SK-N-SH (cell line): ENCODE results near the gene CA10. TPM values are rescaled to one million over a fixed set of nuclear protein-coding genes. Genes with fewer than 3 reads are reported as not detected.

Source experiments
- CTCF ChIA-PET: fragments of 300-600, 350-600 bp; formaldehyde crosslinking; extraction: SDS; loops from one replicate; lab custom pipeline; 2021; lab: Yijun Ruan, JAX
- POLR2A ChIA-PET: fragments of 350-600 bp; sonication (Branson Sonifier 250); formaldehyde crosslinking; extraction: SDS; loops from one replicate; lab custom pipeline; 2020; ENCODE audit warnings: antibody characterized with exemption, inconsistent platforms; lab: Yijun Ruan, JAX
- DNase-seq: peaks from one replicate; pipeline ENCODE4 v3.0.0; 2012
- H2AFZ ChIP-seq: fragments of 200-600 bp; sonication (generic); 2 replicates; pipeline ENCODE4 v1.8.1; 2016; ENCODE audit warnings: antibody characterized with exemption, mild to moderate bottlenecking, low read depth
- H3F3A ChIP-seq: fragments of 200-600 bp; sonication (generic); replicated peaks from 2 replicates; pipeline ENCODE3; 2016; ENCODE audit warnings: antibody characterized with exemption, mild to moderate bottlenecking; ENCODE audit not compliant: insufficient read depth
- H3K27ac ChIP-seq, 2 experiments: fragments of 200-500 bp in 1 of 2; fragments of 200-600 bp in 1 of 2; sonication (Bioruptor generic) in 1 of 2; sonication (generic), shearing (Covaris generic) in 1 of 2; 2 replicates each; pipeline versions ENCODE4 v1.5.1 to v1.6.1; 2014 to 2016; ENCODE audit warnings: low read depth in 2 of 2, inconsistent platforms in 1 of 2, low read length in 1 of 2, mild to moderate bottlenecking in 1 of 2, mixed read lengths in 1 of 2
- H3K27me3 ChIP-seq: fragments of 200-600 bp; sonication (generic), shearing (Covaris generic); 2 replicates; pipeline ENCODE4 v1.6.1; 2016; ENCODE audit warnings: mixed run types; ENCODE audit not compliant: insufficient read depth
- H3K36me3 ChIP-seq, 2 experiments: fragments of 200-500 bp in 1 of 2; fragments of 200-600 bp in 1 of 2; sonication (Bioruptor generic) in 1 of 2; sonication (generic) in 1 of 2; replicated peaks in 1 of 2; 2 replicates each; pipeline versions ENCODE3 to v1.5.1; 2014 to 2016; ENCODE audit warnings: low read length in 1 of 2, mild to moderate bottlenecking in 1 of 2; ENCODE audit not compliant: insufficient read depth in 2 of 2, control insufficient read depth in 1 of 2
- H3K4me1 ChIP-seq, 2 experiments: fragments of 200-500 bp in 1 of 2; fragments of 200-600 bp in 1 of 2; sonication (Bioruptor generic) in 1 of 2; sonication (generic), shearing (Covaris generic) in 1 of 2; 2 replicates each; pipeline versions ENCODE4 v1.5.1 to v1.6.1; 2014 to 2016; ENCODE audit warnings: low read depth in 1 of 2, low read length in 1 of 2, mixed run types in 1 of 2; ENCODE audit not compliant: insufficient read depth in 2 of 2, control insufficient read depth in 1 of 2
- H3K4me2 ChIP-seq: fragments of 200-600 bp; sonication (generic), shearing (Covaris generic); 2 replicates; pipeline ENCODE4 v1.6.1; 2017; ENCODE audit warnings: mixed run types
- H3K4me3 ChIP-seq, 2 experiments: fragments of 200-500 bp in 1 of 2; fragments of 200-600 bp in 1 of 2; sonication (Bioruptor generic) in 1 of 2; sonication (generic), shearing (Covaris generic) in 1 of 2; 2 replicates each; pipeline versions ENCODE4 v1.5.1 to v1.8.1; 2014 to 2016; ENCODE audit warnings: low read depth in 2 of 2, inconsistent platforms in 1 of 2, low read length in 1 of 2, mild to moderate bottlenecking in 1 of 2, mixed read lengths in 1 of 2, moderate library complexity in 1 of 2
- H3K79me2 ChIP-seq: fragments of 200-600 bp; sonication (generic); 2 replicates; pipeline ENCODE4 v1.8.1; 2017; ENCODE audit warnings: mild to moderate bottlenecking; ENCODE audit not compliant: insufficient read depth
- H3K9ac ChIP-seq: fragments of 200-600 bp; sonication (generic); 2 replicates; pipeline ENCODE4 v1.6.1; 2017; ENCODE audit warnings: mixed run types
- H3K9me2 ChIP-seq: fragments of 200-600 bp; sonication (generic); 2 replicates; pipeline ENCODE4 v1.6.1; 2017; ENCODE audit warnings: mixed run types
- H3K9me3 ChIP-seq: fragments of 200-600 bp; sonication (generic); 2 replicates; pipeline ENCODE4 v1.6.1; 2017; ENCODE audit warnings: mixed run types, mild to moderate bottlenecking, moderate library complexity
- H4K20me1 ChIP-seq: fragments of 200-600 bp; sonication (generic); 2 replicates; pipeline ENCODE4 v1.6.1; 2017; ENCODE audit warnings: mild to moderate bottlenecking, mixed run types; ENCODE audit not compliant: insufficient read depth
- CHD2 ChIP-seq: fragments of 150-350 bp; IDR thresholded peaks from 2 replicates; pipeline ENCODE4 v1.6.1; 2018; ENCODE audit warnings: low read length; ENCODE audit not compliant: partially characterized antibody
- CTCF ChIP-seq: fragments of 200-600 bp; sonication (generic); IDR thresholded peaks from 2 replicates; pipeline ENCODE4 v1.6.1; 2017; ENCODE audit warnings: antibody characterized with exemption, mild to moderate bottlenecking, moderate library complexity
- EZH2phosphoT487 ChIP-seq: fragments of 200-600 bp; sonication (generic); IDR thresholded peaks from 2 replicates; pipeline ENCODE4 v1.6.1; 2017; ENCODE audit warnings: low read depth, mixed run types, mild to moderate bottlenecking, antibody characterized with exemption, moderate library complexity, borderline replicate concordance
- FOXM1 ChIP-seq: IDR thresholded peaks from 2 replicates; pipeline ENCODE4 v1.4.0; 2012; ENCODE audit warnings: low read depth, mild to moderate bottlenecking
- JUND ChIP-seq: IDR thresholded peaks from 2 replicates; pipeline ENCODE4 v1.4.0; 2012
- MEF2A ChIP-seq: IDR thresholded peaks from 2 replicates; pipeline ENCODE4 v1.4.0; 2012; ENCODE audit warnings: low read depth, borderline replicate concordance
- NFIC ChIP-seq: IDR thresholded peaks from 2 replicates; pipeline ENCODE4 v1.4.0; 2012; ENCODE audit warnings: borderline replicate concordance
- NRF1 ChIP-seq: IDR thresholded peaks from 2 replicates; pipeline ENCODE4 v1.6.1; 2012; ENCODE audit warnings: low read depth, mild to moderate bottlenecking, low read length
- PBX3 ChIP-seq: IDR thresholded peaks from 2 replicates; pipeline ENCODE4; 2012
- POLR2AphosphoS5 ChIP-seq: IDR thresholded peaks from 2 replicates; pipeline ENCODE4 v1.6.1; 2012; ENCODE audit warnings: low read depth, low read length
- REST ChIP-seq: IDR thresholded peaks from 2 replicates; pipeline ENCODE4 v1.6.1; 2012; ENCODE audit warnings: mild to moderate bottlenecking, low read depth, low read length, moderate library complexity
- SIN3A ChIP-seq: IDR thresholded peaks from 2 replicates; pipeline ENCODE4 v1.6.1; 2012; ENCODE audit warnings: low read depth, mild to moderate bottlenecking, low read length, moderate library complexity, borderline replicate concordance
- TCF12 ChIP-seq: IDR thresholded peaks from 2 replicates; pipeline ENCODE4 v1.4.0; 2012
- USF2 ChIP-seq: fragments of 150-350 bp; IDR thresholded peaks from 2 replicates; pipeline ENCODE4 v1.6.1; 2017; ENCODE audit warnings: antibody characterized with exemption, low read length, low read depth, borderline replicate concordance
- YY1 ChIP-seq: IDR thresholded peaks from 2 replicates; pipeline ENCODE4 v1.4.0; 2012; ENCODE audit warnings: low read depth, mild to moderate bottlenecking
- WGBS: methylation state at CpG from one replicate; pipeline ENCODE4 v1.1.6; 2017; ENCODE audit warnings: low lambda C conversion rate; 5-methylcytosine and 5-hydroxymethylcytosine counted together
- polyA plus RNA-seq, 3 experiments: library from polyadenylated mRNA; depleted of rRNA; stranded (reverse); fragments of >200 nt; gene quantifications; 2 replicates each; pipeline ENCODE4 v1.2.3, GENCODE V29; 2012
- TF ChIP-seq, protein P1 (sequence below): fragments of 150-350 bp; IDR thresholded peaks from 2 replicates; pipeline ENCODE4 v1.6.1; 2016; ENCODE audit warnings: mild to moderate bottlenecking, low read depth, low read length
- TF ChIP-seq, protein P2 (sequence below): IDR thresholded peaks from 2 replicates; pipeline ENCODE4 v1.4.0; 2012; ENCODE audit warnings: low read depth, borderline replicate concordance

The CA10 gene
- polyA plus RNA-seq, 1 of the 3 experiments (the other 2 are of a cell fraction), result not detected

DNA sequence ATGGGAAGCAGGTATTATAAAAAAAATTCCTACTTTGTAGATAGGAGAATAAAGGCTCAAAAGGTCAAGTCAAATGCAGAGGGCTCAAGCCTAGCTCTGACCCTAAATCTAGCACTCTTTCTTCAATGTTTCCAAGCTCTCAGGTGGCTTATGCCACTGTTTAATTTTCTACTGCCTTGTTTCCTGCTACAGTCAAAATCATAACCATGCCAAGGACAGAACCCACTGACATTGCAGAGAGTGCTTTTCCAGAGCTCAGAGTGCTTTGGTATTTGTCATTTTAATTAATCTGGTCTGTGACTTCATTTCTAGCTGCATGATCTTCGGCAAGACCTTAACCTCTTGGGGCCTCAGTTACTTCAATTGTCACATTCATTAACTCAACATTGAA, 344.7 kb downstream of the CA10 start (continued):
- no peak for TF ChIP-seq REST

GRCh38 chr17:51813140-51813783, 345.3 kb downstream of the CA10 start:
- H3K4me1 ChIP-seq, result no peaks in the 10 kb centered on the region
- H3K27me3 ChIP-seq, result no peaks in the 10 kb centered on the region
- H3K4me2 ChIP-seq, result no peak overlapping the region
- DNase-seq, result no peak
- ChIA-PET CTCF (interaction anchor here (1.1 to 1.4 kb wide), 5 partner anchors 13 to 294 kb away, joined by 3 to 5 read pairs (median 4); no protein-coding TSS in a partner anchor), POLR2A (no interaction called here)
- H3K9me2 ChIP-seq, result no peaks in the 10 kb centered on the region
- H4K20me1 ChIP-seq, result no peaks in the 10 kb centered on the region
- H2AFZ ChIP-seq, result no peak overlapping the region
- no peaks in the 10 kb centered on the region for H3K36me3 ChIP-seq
- no peaks in the 10 kb centered on the region for H3K79me2 ChIP-seq
- no peak overlapping the region for H3K27ac ChIP-seq
- H3K4me3 ChIP-seq, result no peak overlapping the region
- H3F3A ChIP-seq, result no peaks in the 10 kb centered on the region
- 24% methylated on average over 8 of the region's 8 CpGs for WGBS
- H3K9ac ChIP-seq, result no peak overlapping the region
- no peaks in the 10 kb centered on the region for H3K9me3 ChIP-seq
- no peak for TF ChIP-seq REST
- TF ChIP-seq, protein P1, sequence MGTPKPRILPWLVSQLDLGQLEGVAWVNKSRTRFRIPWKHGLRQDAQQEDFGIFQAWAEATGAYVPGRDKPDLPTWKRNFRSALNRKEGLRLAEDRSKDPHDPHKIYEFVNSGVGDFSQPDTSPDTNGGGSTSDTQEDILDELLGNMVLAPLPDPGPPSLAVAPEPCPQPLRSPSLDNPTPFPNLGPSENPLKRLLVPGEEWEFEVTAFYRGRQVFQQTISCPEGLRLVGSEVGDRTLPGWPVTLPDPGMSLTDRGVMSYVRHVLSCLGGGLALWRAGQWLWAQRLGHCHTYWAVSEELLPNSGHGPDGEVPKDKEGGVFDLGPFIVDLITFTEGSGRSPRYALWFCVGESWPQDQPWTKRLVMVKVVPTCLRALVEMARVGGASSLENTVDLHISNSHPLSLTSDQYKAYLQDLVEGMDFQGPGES, result no peak
- TF ChIP-seq FOXM1, result no peak
- no peak for TF ChIP-seq EZH2phosphoT487
- no peak for TF ChIP-seq TCF12
- TF ChIP-seq JUND, result no peak
- TF ChIP-seq, protein P2, sequence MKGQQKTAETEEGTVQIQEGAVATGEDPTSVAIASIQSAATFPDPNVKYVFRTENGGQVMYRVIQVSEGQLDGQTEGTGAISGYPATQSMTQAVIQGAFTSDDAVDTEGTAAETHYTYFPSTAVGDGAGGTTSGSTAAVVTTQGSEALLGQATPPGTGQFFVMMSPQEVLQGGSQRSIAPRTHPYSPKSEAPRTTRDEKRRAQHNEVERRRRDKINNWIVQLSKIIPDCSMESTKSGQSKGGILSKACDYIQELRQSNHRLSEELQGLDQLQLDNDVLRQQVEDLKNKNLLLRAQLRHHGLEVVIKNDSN, result no peak
- TF ChIP-seq MEF2A, result no peak
- TF ChIP-seq CTCF, result no peak
- no peak for TF ChIP-seq POLR2AphosphoS5
- no peak for TF ChIP-seq NFIC
- no peak for TF ChIP-seq SIN3A
- no peak for TF ChIP-seq USF2
- TF ChIP-seq NRF1, result no peak
- TF ChIP-seq PBX3, result no peak
- TF ChIP-seq YY1, result no peak
- no peak for TF ChIP-seq CHD2
